LNCaP clone FGC (cell line): ENCODE measurements around the gene BTBD16.

Experiments
- DNase-seq: peaks from one replicate; pipeline ENCODE4 v3.0.0-alpha.2; 2011; ENCODE audit warnings: low read depth
- H3K4me3 ChIP-seq: 2 replicates; pipeline ENCODE4 v1.5.1; 2011; ENCODE audit warnings: mild to moderate bottlenecking, low read depth, low read length, control low read depth
- CTCF ChIP-seq: IDR thresholded peaks from 2 replicates; pipeline ENCODE4 v1.5.1; 2012; ENCODE audit warnings: mild to moderate bottlenecking; ENCODE audit not compliant: control insufficient read depth, insufficient read depth; ENCODE audit errors: extremely low read depth

The BTBD16 gene

GRCh38 chr10:122245897-122246296, 25.2 kb upstream of the BTBD16 start:
- no peak overlapping the region for H3K4me3 ChIP-seq
- no peak for DNase-seq
- no peak for TF ChIP-seq CTCF

DNA sequence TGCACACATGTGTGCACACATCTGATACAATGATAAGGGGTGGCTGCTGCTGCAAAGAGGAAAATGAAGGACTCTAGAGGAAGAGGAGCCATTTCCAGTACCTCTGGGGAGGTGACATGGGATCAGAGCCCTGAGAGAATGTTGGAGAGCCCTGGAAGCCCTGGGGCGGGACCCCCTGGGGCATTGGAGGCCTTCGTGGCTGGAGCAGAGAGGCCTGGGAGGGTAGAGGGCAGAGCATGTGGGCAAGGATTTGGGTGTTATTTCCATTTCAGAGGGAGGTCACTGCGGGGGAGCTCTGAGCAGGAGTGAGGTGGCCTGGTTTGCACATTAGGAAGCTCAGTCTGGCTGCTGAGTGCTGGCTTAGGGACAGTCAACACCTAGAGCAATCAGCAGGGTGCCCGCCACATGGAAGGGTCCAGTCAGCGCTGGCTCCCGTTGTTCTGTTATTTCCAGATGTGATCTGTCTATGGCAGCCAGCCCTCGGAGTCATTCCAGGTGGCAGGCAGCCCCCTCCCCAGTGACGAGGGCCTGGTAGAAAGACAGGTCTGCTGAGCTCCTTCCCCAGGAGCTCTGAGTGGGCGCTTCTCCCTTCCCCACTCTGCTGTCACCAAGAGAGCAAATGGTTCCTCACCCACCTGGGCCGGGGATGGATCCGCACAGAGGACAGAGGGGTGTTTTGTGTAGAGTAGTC, 24.1 kb upstream of the BTBD16 start:
- DNase-seq = no peak
- H3K4me3 ChIP-seq = no peak overlapping the region
- TF ChIP-seq CTCF = no peak

- DNase-seq = no peak
- no peak for TF ChIP-seq CTCF
- no peak overlapping the region for H3K4me3 ChIP-seq
These were observed 22.5 kb upstream of the BTBD16 start for GRCh38 chr10:122248356-122249302.

DNA sequence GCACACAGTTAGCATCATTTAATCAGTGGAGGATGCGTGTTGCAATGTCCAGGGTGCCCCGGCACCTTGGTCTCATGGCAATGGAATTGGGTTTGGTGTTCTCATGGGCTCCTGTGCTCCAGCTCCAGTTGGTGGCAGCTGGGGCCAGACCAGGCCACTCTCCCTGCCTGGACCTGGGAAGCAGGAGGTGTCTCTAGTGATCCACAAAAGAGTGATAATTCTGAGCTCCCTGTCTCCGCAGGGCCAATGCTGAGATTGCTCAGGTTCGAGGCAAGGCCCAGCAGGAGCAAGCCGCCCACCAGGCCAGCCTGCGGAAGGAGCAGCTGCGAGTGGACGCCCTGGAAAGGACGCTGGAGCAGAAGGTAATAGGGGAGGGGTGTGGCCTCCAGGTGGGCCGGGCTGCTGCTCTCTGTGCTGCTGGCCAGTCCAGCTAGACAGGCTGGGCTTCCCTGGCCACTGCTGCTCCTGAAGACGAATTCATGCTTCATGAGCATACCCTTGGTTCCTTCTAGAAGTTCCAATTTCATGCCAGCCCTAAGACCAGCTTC, 21.7 kb upstream of the BTBD16 start:
- no peak overlapping the region for H3K4me3 ChIP-seq
- no peak for TF ChIP-seq CTCF
- DNase-seq = no peak

DNA sequence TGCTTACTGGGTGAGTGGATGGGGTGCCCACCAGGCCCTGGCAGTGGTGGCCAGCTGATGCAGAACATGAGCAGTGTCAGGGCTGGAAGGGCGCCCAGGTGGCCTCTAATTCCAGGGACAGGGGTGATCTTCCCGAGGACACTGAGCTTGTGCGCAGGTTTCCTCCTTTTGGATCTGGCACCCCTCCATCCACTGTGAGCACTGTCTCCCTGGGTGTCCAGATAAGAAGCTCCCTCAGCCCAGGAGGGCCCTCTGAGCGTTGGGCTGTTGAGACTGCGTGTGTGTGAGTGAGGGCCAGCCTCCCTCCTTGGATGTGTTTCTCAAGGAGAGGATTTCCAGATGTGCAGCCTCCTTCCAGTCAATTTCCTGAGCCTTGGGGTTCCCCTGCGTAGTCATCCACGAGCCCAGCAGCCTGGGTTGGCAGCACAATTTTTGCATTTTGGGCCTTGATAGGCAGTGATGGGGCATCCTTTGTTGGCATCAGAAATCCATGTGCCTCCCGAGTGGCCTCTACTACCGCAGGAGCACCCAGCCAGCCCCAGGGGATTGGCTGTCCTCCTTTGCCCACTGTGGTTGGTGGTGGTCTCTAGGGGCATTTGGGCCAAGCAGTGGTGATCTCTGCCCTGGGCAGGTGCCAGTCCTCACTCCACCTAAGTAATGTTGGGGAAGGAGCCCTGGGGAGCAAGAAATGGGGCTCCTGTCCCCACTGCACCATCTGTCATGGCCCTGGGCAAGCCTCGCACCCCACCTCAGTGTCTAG, 20.9 kb upstream of the BTBD16 start:
- no peak overlapping the region for H3K4me3 ChIP-seq
- DNase-seq = no peak
- no peak for TF ChIP-seq CTCF

DNA sequence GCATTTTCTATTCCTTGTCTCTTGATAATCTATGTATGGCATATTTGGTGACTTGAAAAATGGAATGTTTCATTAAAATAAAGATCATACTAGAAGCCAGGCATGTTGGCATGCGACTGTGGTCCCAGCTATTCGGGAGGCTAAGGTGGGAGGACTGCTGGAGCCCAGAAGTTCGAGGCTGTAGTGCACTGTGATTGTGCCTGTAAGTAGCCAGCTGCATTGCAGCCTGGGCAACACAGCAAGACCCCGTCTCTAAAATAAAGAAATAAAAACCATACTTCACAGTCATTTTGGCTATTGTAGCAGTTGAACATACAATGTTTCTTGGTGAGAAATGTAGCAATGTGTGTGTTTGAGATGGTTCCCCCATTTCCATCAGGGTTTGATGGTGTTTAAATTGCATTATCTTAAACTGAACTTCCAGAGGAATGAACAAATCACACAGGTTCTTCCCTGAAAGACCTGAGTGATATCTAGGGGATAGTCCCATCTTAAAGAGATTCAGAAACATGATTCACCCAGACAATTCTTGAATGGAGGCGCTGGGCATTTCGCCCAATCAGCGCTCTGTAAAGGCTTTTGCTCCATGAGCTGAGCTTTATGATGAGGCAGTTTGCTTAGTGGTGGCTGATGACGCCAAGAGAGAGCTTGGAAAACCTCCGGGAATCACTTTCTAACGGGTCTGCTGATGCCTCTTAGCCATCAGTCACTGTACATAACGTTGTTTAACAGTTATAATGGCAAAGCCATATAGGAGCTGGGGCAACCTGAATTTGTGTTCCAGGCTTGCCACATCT, 19.4 kb upstream of the BTBD16 start:
- no peak for DNase-seq
- no peak overlapping the region for H3K4me3 ChIP-seq
- TF ChIP-seq CTCF = no peak
